C4-2B (cell line): ENCODE data around the gene CGA.

Source experiments
- ZFX ChIP-seq: fragments of 450-650 bp; IDR thresholded peaks from 2 replicates; pipeline ENCODE4 v1.6.1; 2017
- TF ChIP-seq, protein P1 (sequence below): fragments of 450-650 bp; conservative IDR thresholded peaks from 2 replicates; pipeline ENCODE4 v1.5.1; 2017; ENCODE audit warnings: mild to moderate bottlenecking

DNA sequence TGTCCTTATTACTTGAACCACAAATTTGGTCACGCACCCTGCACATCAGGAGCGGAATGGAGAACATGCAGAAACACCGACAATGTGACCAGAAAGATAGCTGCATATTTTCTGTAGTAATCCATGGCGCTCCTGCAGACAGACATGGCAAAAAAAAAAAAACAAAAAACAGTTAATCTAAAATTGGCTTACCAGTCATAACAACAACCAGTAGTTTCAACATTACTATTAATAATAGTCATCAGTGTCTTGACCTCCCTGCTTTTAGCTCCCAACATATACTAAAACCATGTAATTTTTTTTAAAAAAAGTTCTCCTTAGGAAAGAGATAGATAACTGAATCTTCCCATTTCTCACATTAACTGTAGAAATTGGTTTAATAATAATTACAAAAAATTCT is 6.8 kb downstream of the CGA start:
- TF ChIP-seq, protein P1, sequence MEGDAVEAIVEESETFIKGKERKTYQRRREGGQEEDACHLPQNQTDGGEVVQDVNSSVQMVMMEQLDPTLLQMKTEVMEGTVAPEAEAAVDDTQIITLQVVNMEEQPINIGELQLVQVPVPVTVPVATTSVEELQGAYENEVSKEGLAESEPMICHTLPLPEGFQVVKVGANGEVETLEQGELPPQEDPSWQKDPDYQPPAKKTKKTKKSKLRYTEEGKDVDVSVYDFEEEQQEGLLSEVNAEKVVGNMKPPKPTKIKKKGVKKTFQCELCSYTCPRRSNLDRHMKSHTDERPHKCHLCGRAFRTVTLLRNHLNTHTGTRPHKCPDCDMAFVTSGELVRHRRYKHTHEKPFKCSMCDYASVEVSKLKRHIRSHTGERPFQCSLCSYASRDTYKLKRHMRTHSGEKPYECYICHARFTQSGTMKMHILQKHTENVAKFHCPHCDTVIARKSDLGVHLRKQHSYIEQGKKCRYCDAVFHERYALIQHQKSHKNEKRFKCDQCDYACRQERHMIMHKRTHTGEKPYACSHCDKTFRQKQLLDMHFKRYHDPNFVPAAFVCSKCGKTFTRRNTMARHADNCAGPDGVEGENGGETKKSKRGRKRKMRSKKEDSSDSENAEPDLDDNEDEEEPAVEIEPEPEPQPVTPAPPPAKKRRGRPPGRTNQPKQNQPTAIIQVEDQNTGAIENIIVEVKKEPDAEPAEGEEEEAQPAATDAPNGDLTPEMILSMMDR, result no peak
- TF ChIP-seq ZFX, result no peak
